T-cell (primary cell): ENCODE results near the gene WDR36. TPM values are rescaled to one million over a fixed set of nuclear protein-coding genes. Genes with fewer than 3 reads are reported as not detected.

Experiments used
- ATAC-seq, 4 experiments: fragments of 200-7000 bp in 3 of 4; fragments of 150-1000 bp in 1 of 4; cut with Tn5 transposase; replicated peaks in 1 of 4; 1 replicate in 3 of 4; 2 replicates in 1 of 4; pipeline ENCODE4 v1.10.0; 2021; ENCODE audit warnings: moderate library complexity in 3 of 4, mild to moderate bottlenecking in 2 of 4, moderate number of reproducible peaks in 1 of 4
- CTCF ChIA-PET, 2 donors: fragments of 300-600 bp; sonication (Branson Sonifier 250); formaldehyde crosslinking; loops; one replicate each; lab custom pipeline; 2022; ENCODE audit warnings: antibody characterized with exemption in 2 of 2; lab: Charles Lee
- POLR2A ChIA-PET, 2 donors: fragments of 300-600 bp; sonication (Branson Sonifier 250); formaldehyde crosslinking; loops; one replicate each; lab custom pipeline; 2022; ENCODE audit warnings: antibody characterized with exemption in 2 of 2; lab: Charles Lee
- DNase-seq, 35 experiments: peaks; one replicate each; pipeline versions ENCODE4 v3.0.0 to v3.0.0-alpha.2; 2013 to 2023
- H3K27ac ChIP-seq: one replicate; pipeline ENCODE4 v1.5.1; 2013; ENCODE audit warnings: low read length
- H3K27me3 ChIP-seq, 2 experiments: replicated peaks in 1 of 2; 1 replicate in 1 of 2; 2 replicates in 1 of 2; pipeline versions ENCODE4 v1.6.1 to v1.7.0; 2013; ENCODE audit warnings: low read length in 1 of 2, mixed read lengths in 1 of 2; ENCODE audit not compliant: control insufficient read depth in 2 of 2, insufficient read depth in 2 of 2; ENCODE audit errors: extremely low read depth in 1 of 2
- H3K36me3 ChIP-seq, 2 donors: 1 replicate in 1 of 2; 2 replicates in 1 of 2; pipeline versions ENCODE4 v1.6.1 to v1.7.0; 2013; ENCODE audit warnings: low read length in 1 of 2; ENCODE audit not compliant: control insufficient read depth in 2 of 2, insufficient read depth in 1 of 2; ENCODE audit errors: extremely low read depth in 1 of 2
- H3K4me1 ChIP-seq, 2 experiments: 1 replicate in 1 of 2; 2 replicates in 1 of 2; pipeline versions ENCODE4 v1.6.1 to v1.7.0; 2013; ENCODE audit warnings: low read length in 2 of 2, mixed read lengths in 1 of 2; ENCODE audit not compliant: insufficient read depth in 2 of 2, control insufficient read depth in 1 of 2; ENCODE audit errors: extremely low read depth in 1 of 2
- H3K4me3 ChIP-seq, 2 donors: 1 replicate in 1 of 2; 2 replicates in 1 of 2; pipeline versions ENCODE4 v1.5.1 to v1.7.0; 2013; ENCODE audit warnings: mild to moderate bottlenecking in 2 of 2, low read length in 1 of 2, moderate library complexity in 1 of 2; ENCODE audit not compliant: control insufficient read depth in 1 of 2; ENCODE audit errors: extremely low read depth in 1 of 2
- H3K9me3 ChIP-seq: 2 replicates; pipeline ENCODE4 v1.7.0; 2013
- H3K27ac Mint-ChIP-seq, 2 donors: one replicate each; pipeline ENCODE4 v1.8.0; 2020 to 2021; ENCODE audit warnings: mild to moderate bottlenecking in 2 of 2, mixed read lengths in 2 of 2
- H3K27me3 Mint-ChIP-seq, 2 donors: one replicate each; pipeline ENCODE4 v1.8.0; 2021 to 2022; ENCODE audit warnings: mixed read lengths in 2 of 2
- H3K36me3 Mint-ChIP-seq: one replicate; pipeline ENCODE4 v1.8.0; 2021; ENCODE audit warnings: mixed read lengths
- H3K4me1 Mint-ChIP-seq, 3 donors: one replicate each; pipeline ENCODE4 v1.8.0; 2020 to 2022; ENCODE audit warnings: mixed read lengths in 3 of 3, mild to moderate bottlenecking in 1 of 3
- H3K4me3 Mint-ChIP-seq, 3 donors: one replicate each; pipeline ENCODE4 v1.8.0; 2020 to 2022; ENCODE audit warnings: mild to moderate bottlenecking in 3 of 3, mixed read lengths in 3 of 3, moderate library complexity in 3 of 3
- H3K9me3 Mint-ChIP-seq, 3 donors: one replicate each; pipeline ENCODE4 v1.8.0; 2020 to 2022; ENCODE audit warnings: mixed read lengths in 3 of 3
- WGBS: methylation state at CpG from one replicate; pipeline ENCODE4 v1.1.5; 2013; ENCODE audit warnings: missing lambda C conversion rate; ENCODE audit not compliant: insufficient coverage; 5-methylcytosine and 5-hydroxymethylcytosine counted together
- total RNA-seq, 35 experiments: library from RNA in 6 of 35; stranded (reverse) in 6 of 35; fragments of 120-200 nt in 1 of 35; gene quantifications; one replicate each; pipeline versions ENCODE4 v1.2.1 to v1.2.4 and lab custom pipeline; 2013 to 2026

WDR36 gene
- total RNA-seq, 5 donors from 2014 or later (not counting 1 experiment from before 2014, with no cell fraction given): 22.8 to 30.1 (median 28.0) TPM

DNA sequence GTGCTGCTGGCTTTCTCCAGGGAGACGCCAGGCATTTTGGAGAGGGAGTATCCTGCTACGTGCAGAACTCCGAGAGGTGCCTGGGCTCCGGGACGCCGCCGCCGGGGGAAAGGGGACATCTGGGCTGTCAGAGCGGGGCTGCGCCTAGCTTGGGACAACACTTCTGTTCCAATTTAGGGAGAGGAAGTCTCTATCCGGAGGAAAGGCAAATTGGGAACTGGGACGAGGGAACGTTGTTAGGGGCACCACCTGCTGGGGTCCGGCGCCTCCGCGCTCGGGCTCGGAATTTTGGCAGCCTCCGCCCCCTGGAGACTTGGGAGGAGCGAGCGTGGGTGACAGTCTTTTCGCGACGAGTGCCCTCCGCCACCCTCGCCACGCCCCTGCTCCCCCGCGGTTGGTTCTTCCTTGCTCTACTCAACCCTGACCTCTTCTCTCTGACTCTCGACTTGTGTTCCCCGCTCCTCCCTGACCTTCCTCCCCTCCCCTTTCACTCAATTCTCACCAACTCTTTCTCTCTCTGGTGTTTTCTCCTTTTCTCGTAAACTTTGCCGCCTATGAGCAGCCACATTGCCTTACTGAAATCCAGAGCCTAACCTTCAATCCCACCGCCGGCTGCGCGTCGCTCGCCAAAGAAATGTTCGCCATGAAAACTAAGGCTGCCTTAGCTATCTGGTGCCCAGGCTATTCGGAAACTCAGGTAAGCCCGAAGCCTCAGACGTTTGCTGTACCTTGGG is 19.0 kb upstream of the WDR36 start:
- H3K4me3 ChIP-seq: peak overlapping the region; percentile 56 to 92
- peaks cover 21 to 32% of the 10 kb centered on the region in 2 experiments for H3K27me3 ChIP-seq
- no peaks in the 10 kb centered on the region for H3K36me3 ChIP-seq
- POLR2A ChIA-PET: no interaction called here
- Mint-ChIP-seq H3K9me3 (no peaks in the 10 kb centered on the region), H3K27me3 (peaks cover 61 to 79% of the 10 kb centered on the region in 2 donors), H3K4me1 (peaks cover 30 to 39% (median 30%) of the 10 kb centered on the region in 3 donors), H3K27ac (peak overlapping the region in 1 of 2 donors; percentile 11), H3K36me3 (no peaks in the 10 kb centered on the region), H3K4me3 (peak overlapping the region; percentile 83 to 91 (median 84))
- ATAC-seq (peak; percentile 80 to 94 (median 88)), DNase-seq (peak in 33 of 35 experiments; percentile 8 to 66 (median 35))
- WGBS: under 1% methylated on average over 43 of the region's 44 CpGs
- no peak overlapping the region for H3K27ac ChIP-seq
- no peaks in the 10 kb centered on the region for H3K9me3 ChIP-seq
- H3K4me1 ChIP-seq: peaks cover 0 to 20% of the 10 kb centered on the region in 2 experiments
- CTCF ChIA-PET: no interaction called here

DNA sequence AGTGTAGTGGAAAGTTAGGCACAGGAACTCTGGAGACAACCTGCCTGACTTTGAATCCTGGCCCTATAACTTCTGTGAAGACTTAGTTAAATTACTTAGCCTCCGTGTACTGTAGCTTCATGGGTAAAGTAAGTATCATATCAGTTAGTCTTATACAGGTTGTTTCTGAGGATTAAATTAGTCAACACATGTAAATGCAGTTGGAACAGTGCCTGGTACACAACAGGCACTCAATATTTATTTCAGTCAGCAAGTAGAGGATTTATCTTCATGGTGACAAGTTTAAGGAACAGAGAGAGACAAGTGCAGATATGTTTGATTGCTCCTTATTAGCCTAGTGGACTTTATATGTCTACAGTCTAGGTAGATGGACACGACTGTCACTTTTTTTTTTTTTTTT is 17.9 kb upstream of the WDR36 start:
- Histone ChIP-seq H3K36me3 (no peaks in the 10 kb centered on the region), H3K27ac (no peak overlapping the region), H3K9me3 (no peaks in the 10 kb centered on the region), H3K4me1 (peaks cover 0 to 20% of the 10 kb centered on the region in 2 experiments), H3K27me3 (peaks cover 16 to 33% of the 10 kb centered on the region in 2 experiments), H3K4me3 (no peak overlapping the region)
- DNase-seq (no peak), ATAC-seq (no peak)
- no CpG with 5 or more reads among the region's 2 CpGs for WGBS
- H3K9me3 Mint-ChIP-seq: no peaks in the 10 kb centered on the region
- H3K4me3 Mint-ChIP-seq: peak overlapping the region in 2 of 3 donors; percentile 83 to 91
- CTCF ChIA-PET: no interaction called here
- no peak overlapping the region for H3K27ac Mint-ChIP-seq
- no peaks in the 10 kb centered on the region for H3K36me3 Mint-ChIP-seq
- H3K27me3 Mint-ChIP-seq: peaks cover 57 to 75% of the 10 kb centered on the region in 2 donors
- peaks cover 30 to 38% (median 30%) of the 10 kb centered on the region in 3 donors for H3K4me1 Mint-ChIP-seq
- POLR2A ChIA-PET: interaction anchor here (0.6 to 0.9 kb wide), 2 partner anchors 458 to 1804 kb away, joined by 3 to 4 read pairs; no protein-coding TSS in a partner anchor

- Histone ChIP-seq H3K4me3 (no peak overlapping the region), H3K27me3 (peaks cover 14 to 24% of the 10 kb centered on the region in 2 experiments), H3K4me1 (peaks cover 0 to 13% of the 10 kb centered on the region in 2 experiments), H3K36me3 (no peaks in the 10 kb centered on the region), H3K27ac (no peak overlapping the region), H3K9me3 (no peaks in the 10 kb centered on the region)
- CTCF ChIA-PET: no interaction called here
- H3K4me3 Mint-ChIP-seq: no peak overlapping the region
- no peak overlapping the region for H3K27ac Mint-ChIP-seq
- no peak for ATAC-seq
- peaks cover 56 to 66% of the 10 kb centered on the region in 2 donors for H3K27me3 Mint-ChIP-seq
- peaks cover 24 to 31% (median 26%) of the 10 kb centered on the region in 3 donors for H3K4me1 Mint-ChIP-seq
- DNase-seq: no peak
- POLR2A ChIA-PET: no interaction called here
- H3K36me3 Mint-ChIP-seq: no peaks in the 10 kb centered on the region
- no peaks in the 10 kb centered on the region for H3K9me3 Mint-ChIP-seq
These were observed 16.6 kb upstream of the WDR36 start for GRCh38 chr5:111075520-111075919.

DNA sequence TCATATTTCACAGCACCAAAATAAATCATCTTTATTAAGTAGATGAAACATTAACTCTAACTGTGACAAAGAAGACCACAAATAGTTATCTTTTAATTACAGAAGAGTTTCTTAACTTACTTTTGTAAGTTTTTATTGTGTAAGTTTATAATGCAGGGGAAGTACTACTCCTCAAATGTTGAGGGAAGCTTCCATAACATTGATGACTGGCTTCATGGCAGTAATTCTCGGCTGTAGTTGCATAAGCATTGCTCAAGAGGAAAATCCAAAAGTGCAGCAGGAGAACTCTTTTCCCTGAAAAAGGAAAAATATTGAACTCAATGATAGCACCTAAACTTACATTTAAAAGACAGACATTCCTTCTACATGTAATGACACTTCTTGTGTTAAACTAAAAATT is 16.1 kb upstream of the WDR36 start:
- Mint-ChIP-seq H3K27me3 (peaks cover 51 to 61% of the 10 kb centered on the region in 2 donors), H3K4me3 (no peak overlapping the region), H3K27ac (no peak overlapping the region), H3K36me3 (no peaks in the 10 kb centered on the region), H3K4me1 (peaks cover 19 to 25% (median 21%) of the 10 kb centered on the region in 3 donors), H3K9me3 (no peaks in the 10 kb centered on the region)
- Histone ChIP-seq H3K27ac (no peak overlapping the region), H3K4me1 (peaks cover 0 to 10% of the 10 kb centered on the region in 2 experiments), H3K27me3 (peaks cover 10 to 19% of the 10 kb centered on the region in 2 experiments), H3K4me3 (no peak overlapping the region), H3K9me3 (no peaks in the 10 kb centered on the region), H3K36me3 (no peaks in the 10 kb centered on the region)
- ATAC-seq: no peak
- ChIA-PET CTCF (no interaction called here), POLR2A (no interaction called here)
- DNase-seq: no peak
- no CpG with 5 or more reads among the region's 1 CpG for WGBS

- Histone ChIP-seq H3K27ac (no peak overlapping the region), H3K4me1 (peaks cover 0 to 9% of the 10 kb centered on the region in 2 experiments), H3K27me3 (peaks cover 0 to 13% of the 10 kb centered on the region in 2 experiments), H3K36me3 (no peaks in the 10 kb centered on the region), H3K4me3 (no peak overlapping the region), H3K9me3 (no peaks in the 10 kb centered on the region)
- H3K36me3 Mint-ChIP-seq: no peaks in the 10 kb centered on the region
- DNase-seq (no peak), ATAC-seq (no peak)
- no peak overlapping the region for H3K4me3 Mint-ChIP-seq
- H3K27ac Mint-ChIP-seq: no peak overlapping the region
- peaks cover 12 to 18% (median 14%) of the 10 kb centered on the region in 3 donors for H3K4me1 Mint-ChIP-seq
- ChIA-PET CTCF (no interaction called here), POLR2A (interaction anchor here in 1 of 2 donors (0.6 kb wide), 1 partner anchor 30 kb away, joined by 4 read pairs; no protein-coding TSS in a partner anchor)
- peaks cover 47 to 52% of the 10 kb centered on the region in 2 donors for H3K27me3 Mint-ChIP-seq
- 89% methylated on average over 1 of the region's 2 CpGs for WGBS
- H3K9me3 Mint-ChIP-seq: no peaks in the 10 kb centered on the region
These were observed 14.5 kb upstream of the WDR36 start for GRCh38 chr5:111077678-111078077.

DNA sequence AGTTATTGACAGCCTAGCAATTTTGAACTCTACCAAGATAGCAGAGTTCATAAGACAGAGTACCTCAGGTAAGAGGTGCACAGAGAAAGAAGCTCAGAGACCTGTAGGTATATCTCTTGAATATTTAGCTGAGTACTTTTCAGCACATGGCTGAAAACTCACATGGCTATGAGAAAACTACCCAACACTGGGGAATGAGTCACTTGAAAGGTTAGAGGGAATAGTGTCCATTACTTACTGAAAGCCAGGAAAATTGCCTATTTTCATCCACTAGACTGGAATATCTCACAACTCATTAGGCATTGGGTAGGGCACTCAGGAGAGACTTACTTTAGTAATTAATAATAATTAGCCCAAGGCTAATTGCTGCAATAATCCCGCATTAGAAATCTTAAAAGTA is 12.3 kb upstream of the WDR36 start:
- Histone ChIP-seq H3K27me3 (peaks cover 3 to 7% of the 10 kb centered on the region in 2 experiments), H3K4me3 (no peak overlapping the region), H3K36me3 (no peaks in the 10 kb centered on the region), H3K9me3 (no peaks in the 10 kb centered on the region), H3K4me1 (no peaks in the 10 kb centered on the region), H3K27ac (no peak overlapping the region)
- CTCF ChIA-PET: interaction anchor here in 1 of 2 donors (1.0 kb wide), 1 partner anchor 15 kb away, joined by 3 read pairs; no protein-coding TSS in a partner anchor
- no peaks in the 10 kb centered on the region for H3K4me1 Mint-ChIP-seq
- ATAC-seq: no peak
- no peak overlapping the region for H3K27ac Mint-ChIP-seq
- no peaks in the 10 kb centered on the region for H3K36me3 Mint-ChIP-seq
- H3K4me3 Mint-ChIP-seq: no peak overlapping the region
- POLR2A ChIA-PET: no interaction called here
- WGBS: no CpG with 5 or more reads among the region's 1 CpG
- H3K9me3 Mint-ChIP-seq: no peaks in the 10 kb centered on the region
- DNase-seq: no peak
- H3K27me3 Mint-ChIP-seq: peaks cover 39 to 46% of the 10 kb centered on the region in 2 donors
